ENCODE measurements around the gene RAB11FIP3. TPM values are rescaled to one million over a fixed set of nuclear protein-coding genes. Genes with fewer than 3 reads are reported as not detected.

The RAB11FIP3 gene
- total and polyA plus RNA-seq, 2 of the 13 experiments (the other 11 are each of a cell fraction or from before 2014, with no cell fraction given), result 34.3 to 57.6 TPM

GRCh38 chr16:524274-525040 lies 99.0 kb downstream of the RAB11FIP3 start (continued):
- TF ChIP-seq MXD3 (CRISPR knock-in tag; IDR thresholded peaks at IDR 0.05), result no peak
- TF ChIP-seq MXD1 (CRISPR knock-in tag; IDR thresholded peaks at IDR 0.05), result no peak
- no peak for TF ChIP-seq ZKSCAN8 (CRISPR knock-in tag; IDR thresholded peaks at IDR 0.05; ENCODE audit: borderline replicate concordance)
- TF ChIP-seq ZNF234 (CRISPR knock-in tag; conservative IDR thresholded peaks at IDR 0.05), result no peak
- TF ChIP-seq ZNF468 (CRISPR knock-in tag; IDR thresholded peaks at IDR 0.05), result no peak
- no peak for TF ChIP-seq HDAC6 (IDR thresholded peaks at IDR 0.05; ENCODE audit: low read depth, low read length)
- no peak for TF ChIP-seq ELF3 (CRISPR knock-in tag; IDR thresholded peaks at IDR 0.05)
- TF ChIP-seq TFDP2 (CRISPR knock-in tag; IDR thresholded peaks at IDR 0.05), result no peak
- no peak for TF ChIP-seq ZNF251 (CRISPR knock-in tag; IDR thresholded peaks at IDR 0.05)
- TF ChIP-seq TBX3 (IDR thresholded peaks at IDR 0.05; ENCODE audit: borderline replicate concordance), result no peak
- TF ChIP-seq PATZ1 (CRISPR knock-in tag; IDR thresholded peaks at IDR 0.05), result 0 out of 2 replicates have a peak, but pooled peaks have one; percentile 8
- no peak for TF ChIP-seq SNAI1 (CRISPR knock-in tag; IDR thresholded peaks at IDR 0.05; ENCODE audit: borderline replicate concordance)
- TF ChIP-seq PLSCR1 (CRISPR knock-in tag; IDR thresholded peaks at IDR 0.05; ENCODE audit: borderline replicate concordance), result no peak
- no peak for TF ChIP-seq ZNF572 (CRISPR knock-in tag; IDR thresholded peaks at IDR 0.05)
- no peak for TF ChIP-seq PRPF4 (IDR thresholded peaks at IDR 0.05; ENCODE audit: low read depth, low read length, poor library complexity, severe bottlenecking)
